CD1c-positive myeloid dendritic cell (primary cell): ENCODE results near the gene DDX1.
"Not testable (repeated sequence)": the region's sequence is repeated elsewhere in the genome, so short reads cannot be mapped to it uniquely, and the experiment has no call there.

Experiments used
- DNase-seq: peaks from one replicate; pipeline ENCODE4 v3.0.0-alpha.2; 2016; ENCODE audit errors: extremely low spot score

DDX1 gene

GRCh38 chr2:15616429-15616828 lies 24.8 kb downstream of the DDX1 start:
- DNase-seq, result no peak

- no peak for DNase-seq
Measured at GRCh38 chr2:15616850-15617777, 25.4 kb downstream of the DDX1 start.

GRCh38 chr2:15617778-15618448 lies 26.2 kb downstream of the DDX1 start:
- no peak for DNase-seq

- DNase-seq, result no peak
Measured at GRCh38 chr2:15618449-15618855, 26.8 kb downstream of the DDX1 start.

- no peak for DNase-seq
Measured at GRCh38 chr2:15619076-15619475, 27.4 kb downstream of the DDX1 start.

GRCh38 chr2:15619510-15619909 lies 27.8 kb downstream of the DDX1 start:
- no peak for DNase-seq

- no peak for DNase-seq
Measured at GRCh38 chr2:15619938-15620337, 28.3 kb downstream of the DDX1 start.

- DNase-seq, result no peak
Measured at GRCh38 chr2:15620340-15620739, 28.7 kb downstream of the DDX1 start.

- no peak for DNase-seq
Measured at GRCh38 chr2:15620857-15621471, 29.3 kb downstream of the DDX1 start.

- DNase-seq, result not testable (repeated sequence)
Measured at GRCh38 chr2:15621472-15621870, 29.8 kb downstream of the DDX1 start.

GRCh38 chr2:15622214-15622613 lies 30.5 kb downstream of the DDX1 start:
- no peak for DNase-seq

GRCh38 chr2:15622614-15623480 lies 31.2 kb downstream of the DDX1 start:
- no peak for DNase-seq

GRCh38 chr2:15623481-15623796 lies 31.8 kb downstream of the DDX1 start:
- DNase-seq, result no peak

GRCh38 chr2:15623898-15624541 lies 32.4 kb downstream of the DDX1 start:
- DNase-seq, result no peak

- no peak for DNase-seq
Measured at GRCh38 chr2:15624903-15625302, 33.2 kb downstream of the DDX1 start.

- DNase-seq, result no peak
Measured at GRCh38 chr2:15625344-15626036, 33.8 kb downstream of the DDX1 start.

- DNase-seq, result no peak
Measured at GRCh38 chr2:15626126-15626525, 34.5 kb downstream of the DDX1 start.

- no peak for DNase-seq
Measured at GRCh38 chr2:15626967-15627366, 35.3 kb downstream of the DDX1 start.

GRCh38 chr2:15627817-15628684 lies 36.4 kb downstream of the DDX1 start:
- DNase-seq, result no peak
